Erythroblast (primary cell): ENCODE measurements around the gene USP17L30.
"Not testable (repeated sequence)": the region's sequence is repeated elsewhere in the genome, so short reads cannot be mapped to it uniquely, and the experiment has no call there.

ENCODE experiments used
- GATA1 ChIP-seq: IDR thresholded peaks from 2 replicates; pipeline ENCODE4 v1.6.1; 2011; ENCODE audit warnings: low read depth, mild to moderate bottlenecking, control low read depth, low read length, moderate library complexity
- POLR2A ChIP-seq: IDR thresholded peaks from 2 replicates; pipeline ENCODE4 v1.6.1; 2011; ENCODE audit warnings: mild to moderate bottlenecking, low read length

DNA sequence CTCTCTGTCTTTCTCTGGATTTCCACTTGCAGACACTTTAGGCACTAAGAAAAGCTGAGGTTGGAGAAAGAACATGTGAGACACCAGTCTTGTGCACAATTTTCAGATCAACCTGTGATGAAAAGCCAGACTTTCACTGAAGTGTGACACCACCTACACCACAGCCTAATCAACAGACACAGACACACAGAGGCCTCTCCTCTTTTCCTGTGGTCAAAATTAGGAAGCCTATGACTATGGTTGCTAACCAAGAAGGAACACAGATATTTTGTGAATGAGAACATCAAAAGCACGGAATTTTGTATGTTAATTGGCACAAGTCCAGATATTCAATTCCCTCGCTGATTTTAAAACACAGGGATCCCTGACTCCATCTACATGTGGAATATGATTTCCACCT lies 26.1 kb downstream of the USP17L30 start:
- not testable (repeated sequence) for TF ChIP-seq POLR2A, GATA1
